ENCODE data around the gene KRTAP4-5.
"Not testable (repeated sequence)": the region's sequence is repeated elsewhere in the genome, so short reads cannot be mapped to it uniquely, and the experiment has no call there.

KRTAP4-5 gene

GRCh38 chr17:41105347-41105746, 44.3 kb downstream of the KRTAP4-5 start, which contains the start of gene KRTAP4-9:
Gene KRTAP4-9 (plus strand): TSS chr17:41105389. CDS start chr17:41105389, 0 bp downstream.
- DNase-seq: not testable (repeated sequence)

GRCh38 chr17:41104386-41105038, 45.1 kb downstream of the KRTAP4-5 start:
- DNase-seq: peak; percentile 80

- DNase-seq: peak; percentile 54
Observed at GRCh38 chr17:41103896-41104295, 45.7 kb downstream of the KRTAP4-5 start.

GRCh38 chr17:41101586-41102259, 47.9 kb downstream of the KRTAP4-5 start, which contains the start of gene KRTAP4-16:
Gene KRTAP4-16 (minus strand): TSS chr17:41102209. CDS start chr17:41102209, 0 bp downstream.
- no peak for DNase-seq

GRCh38 chr17:41099682-41100480, 49.7 kb downstream of the KRTAP4-5 start:
- DNase-seq: peak; percentile 98

All from EL (cell line).